OCI-LY3 (cell line): ENCODE results near the gene TAF1B.

Experiments used
- EZH2phosphoT487 ChIP-seq: fragments of 200-600 bp; shearing (Covaris generic); IDR thresholded peaks from 2 replicates; pipeline ENCODE4 v1.6.1; 2018; ENCODE audit warnings: antibody characterized with exemption, mixed run types, low read depth
- TF ChIP-seq, protein P1 (sequence below): fragments of 200-600, 300-600 bp; sonication (generic); IDR thresholded peaks from 2 replicates; pipeline ENCODE4 v1.5.1; 2014; ENCODE audit warnings: antibody characterized with exemption, low read length, low read depth

DNA sequence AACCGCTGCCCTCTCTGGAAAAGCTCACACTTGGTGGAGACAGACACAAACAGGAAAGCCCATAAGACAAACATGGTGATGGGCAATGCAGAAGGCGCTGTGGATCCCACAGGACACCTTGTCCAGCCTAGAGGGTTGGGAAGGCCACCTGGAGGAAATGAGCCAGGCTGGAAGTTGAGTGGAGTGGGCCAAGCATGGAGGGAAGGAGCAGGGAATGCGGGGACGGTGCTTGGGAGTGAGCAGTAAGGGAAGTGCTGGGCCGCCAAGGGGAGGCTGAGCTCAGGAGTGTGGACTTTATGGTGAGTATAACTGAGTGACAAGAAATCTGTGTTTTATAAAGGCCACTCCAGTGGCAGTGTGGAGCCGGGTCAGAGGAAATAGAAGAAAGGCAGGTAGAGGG, 105.4 kb downstream of the TAF1B start:
- TF ChIP-seq, protein P1, sequence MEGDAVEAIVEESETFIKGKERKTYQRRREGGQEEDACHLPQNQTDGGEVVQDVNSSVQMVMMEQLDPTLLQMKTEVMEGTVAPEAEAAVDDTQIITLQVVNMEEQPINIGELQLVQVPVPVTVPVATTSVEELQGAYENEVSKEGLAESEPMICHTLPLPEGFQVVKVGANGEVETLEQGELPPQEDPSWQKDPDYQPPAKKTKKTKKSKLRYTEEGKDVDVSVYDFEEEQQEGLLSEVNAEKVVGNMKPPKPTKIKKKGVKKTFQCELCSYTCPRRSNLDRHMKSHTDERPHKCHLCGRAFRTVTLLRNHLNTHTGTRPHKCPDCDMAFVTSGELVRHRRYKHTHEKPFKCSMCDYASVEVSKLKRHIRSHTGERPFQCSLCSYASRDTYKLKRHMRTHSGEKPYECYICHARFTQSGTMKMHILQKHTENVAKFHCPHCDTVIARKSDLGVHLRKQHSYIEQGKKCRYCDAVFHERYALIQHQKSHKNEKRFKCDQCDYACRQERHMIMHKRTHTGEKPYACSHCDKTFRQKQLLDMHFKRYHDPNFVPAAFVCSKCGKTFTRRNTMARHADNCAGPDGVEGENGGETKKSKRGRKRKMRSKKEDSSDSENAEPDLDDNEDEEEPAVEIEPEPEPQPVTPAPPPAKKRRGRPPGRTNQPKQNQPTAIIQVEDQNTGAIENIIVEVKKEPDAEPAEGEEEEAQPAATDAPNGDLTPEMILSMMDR = no peak
- no peak for TF ChIP-seq EZH2phosphoT487
